Suprapubic skin (tissue), 4 donors: ENCODE results near the gene OR1C1. TPM values are rescaled to one million over a fixed set of nuclear protein-coding genes. Genes with fewer than 3 reads are reported as not detected.
"Not testable (repeated sequence)": the region's sequence is repeated elsewhere in the genome, so short reads cannot be mapped to it uniquely, and the experiment has no call there.

Experiments
- DNase-seq, 2 donors: peaks; one replicate each; pipeline ENCODE4 v3.0.0-alpha.2; 2019; ENCODE audit warnings: low spot score in 2 of 2
- H3K27ac ChIP-seq: fragments of 200-600 bp; sonication (generic); one replicate; pipeline ENCODE4 v1.5.1; 2019
- H3K27me3 ChIP-seq: fragments of 200-600 bp; sonication (generic); one replicate; pipeline ENCODE4 v1.5.1; 2019
- H3K36me3 ChIP-seq: fragments of 200-600 bp; sonication (generic); one replicate; pipeline ENCODE4 v1.5.1; 2019
- H3K4me1 ChIP-seq: fragments of 200-600 bp; sonication (generic); one replicate; pipeline ENCODE4 v1.5.1; 2019
- H3K4me3 ChIP-seq: fragments of 200-600 bp; sonication (generic); one replicate; pipeline ENCODE4 v1.5.1; 2019; ENCODE audit warnings: mild to moderate bottlenecking
- H3K9me3 ChIP-seq: fragments of 200-600 bp; sonication (generic); one replicate; pipeline ENCODE4 v1.5.1; 2019
- EP300 ChIP-seq: sonication (generic); formaldehyde crosslinking; IDR thresholded peaks from one replicate; pipeline ENCODE4 v1.6.1; 2017; ENCODE audit warnings: antibody characterized with exemption
- POLR2A ChIP-seq, 2 donors: fragments of 450-650 bp; IDR thresholded peaks; one replicate each; pipeline ENCODE4 v1.6.1; 2017; ENCODE audit warnings: antibody characterized with exemption in 2 of 2, mild to moderate bottlenecking in 2 of 2, moderate library complexity in 2 of 2
- POLR2AphosphoS5 ChIP-seq, 3 donors: sonication (generic); formaldehyde crosslinking; IDR thresholded peaks; one replicate each; pipeline ENCODE4 v1.6.1; 2017; ENCODE audit warnings: antibody characterized with exemption in 3 of 3
- WGBS: methylation state at CpG from one replicate; pipeline ENCODE4 v1.1.5; 2018; 5-methylcytosine and 5-hydroxymethylcytosine counted together
- total RNA-seq, 4 donors: library from RNA; depleted of rRNA; stranded (reverse); fragments of >200 nt; gene quantifications; one replicate each; pipeline ENCODE4 v1.1.0, GENCODE V29; 2016
- TF ChIP-seq, protein P1 (sequence below), 2 donors: fragments of 200-600 bp in 1 of 2; fragments of 450-650 bp in 1 of 2; sonication (generic) in 1 of 2; IDR thresholded peaks; one replicate each; pipeline ENCODE4 v1.5.1; 2016 to 2019; ENCODE audit warnings: antibody characterized with exemption in 2 of 2, mild to moderate bottlenecking in 1 of 2, moderate library complexity in 1 of 2

OR1C1 gene
- total RNA-seq, 4 donors from 2014 or later = not detected

- Histone ChIP-seq H3K4me1 (no peaks in the 10 kb centered on the region), H3K27me3 (no peaks in the 10 kb centered on the region), H3K4me3 (no peak overlapping the region), H3K9me3 (peaks cover 22% of the 10 kb centered on the region), H3K36me3 (no peaks in the 10 kb centered on the region), H3K27ac (no peak overlapping the region)
- TF ChIP-seq, protein P1, sequence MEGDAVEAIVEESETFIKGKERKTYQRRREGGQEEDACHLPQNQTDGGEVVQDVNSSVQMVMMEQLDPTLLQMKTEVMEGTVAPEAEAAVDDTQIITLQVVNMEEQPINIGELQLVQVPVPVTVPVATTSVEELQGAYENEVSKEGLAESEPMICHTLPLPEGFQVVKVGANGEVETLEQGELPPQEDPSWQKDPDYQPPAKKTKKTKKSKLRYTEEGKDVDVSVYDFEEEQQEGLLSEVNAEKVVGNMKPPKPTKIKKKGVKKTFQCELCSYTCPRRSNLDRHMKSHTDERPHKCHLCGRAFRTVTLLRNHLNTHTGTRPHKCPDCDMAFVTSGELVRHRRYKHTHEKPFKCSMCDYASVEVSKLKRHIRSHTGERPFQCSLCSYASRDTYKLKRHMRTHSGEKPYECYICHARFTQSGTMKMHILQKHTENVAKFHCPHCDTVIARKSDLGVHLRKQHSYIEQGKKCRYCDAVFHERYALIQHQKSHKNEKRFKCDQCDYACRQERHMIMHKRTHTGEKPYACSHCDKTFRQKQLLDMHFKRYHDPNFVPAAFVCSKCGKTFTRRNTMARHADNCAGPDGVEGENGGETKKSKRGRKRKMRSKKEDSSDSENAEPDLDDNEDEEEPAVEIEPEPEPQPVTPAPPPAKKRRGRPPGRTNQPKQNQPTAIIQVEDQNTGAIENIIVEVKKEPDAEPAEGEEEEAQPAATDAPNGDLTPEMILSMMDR (IDR thresholded peaks at IDR 0.05) = no peak
- TF ChIP-seq POLR2AphosphoS5 (IDR thresholded peaks at IDR 0.05) (no peak), EP300 (no peak), POLR2A (IDR thresholded peaks at IDR 0.05) (no peak)
- 93% methylated on average over 7 of the region's 7 CpGs for WGBS
- DNase-seq = no peak
Measured at GRCh38 chr1:247747616-247748015, 12.7 kb downstream of the OR1C1 start.

DNA sequence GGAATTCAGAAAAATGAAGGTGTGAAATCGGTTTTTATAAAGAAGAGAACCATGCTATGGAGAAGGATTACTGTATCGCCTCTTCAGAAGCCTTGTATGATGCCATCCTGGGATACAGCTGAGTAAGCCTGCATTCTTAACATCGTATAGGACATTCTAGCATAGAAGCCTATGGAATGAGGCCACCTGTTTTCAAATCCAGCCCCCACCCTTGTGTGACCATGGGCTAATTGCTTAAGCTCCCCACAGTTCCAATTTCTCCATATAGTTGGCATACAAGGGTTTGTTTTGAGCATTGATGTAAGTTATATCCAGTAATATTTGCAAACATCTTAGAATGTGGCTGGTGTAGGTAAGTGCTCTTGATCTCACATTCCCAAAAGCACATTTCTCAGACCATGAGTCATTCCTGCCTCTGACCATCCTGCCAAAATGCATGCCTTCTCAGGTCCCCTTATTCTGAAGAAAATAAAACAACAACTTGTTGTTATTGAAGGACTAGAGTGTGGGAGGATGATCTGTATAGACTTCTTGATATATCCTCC lies 13.9 kb downstream of the OR1C1 start:
- TF ChIP-seq POLR2A (IDR thresholded peaks at IDR 0.05) (no peak), EP300 (no peak), POLR2AphosphoS5 (IDR thresholded peaks at IDR 0.05) (no peak)
- TF ChIP-seq, protein P1 (IDR thresholded peaks at IDR 0.05) = no peak
- DNase-seq = no peak
- 83% methylated on average over 3 of the region's 3 CpGs for WGBS
- no peak overlapping the region for H3K4me3 ChIP-seq
- H3K27me3 ChIP-seq = no peaks in the 10 kb centered on the region
- H3K27ac ChIP-seq = no peak overlapping the region
- H3K9me3 ChIP-seq = peaks cover 22% of the 10 kb centered on the region
- no peaks in the 10 kb centered on the region for H3K4me1 ChIP-seq
- no peaks in the 10 kb centered on the region for H3K36me3 ChIP-seq

DNA sequence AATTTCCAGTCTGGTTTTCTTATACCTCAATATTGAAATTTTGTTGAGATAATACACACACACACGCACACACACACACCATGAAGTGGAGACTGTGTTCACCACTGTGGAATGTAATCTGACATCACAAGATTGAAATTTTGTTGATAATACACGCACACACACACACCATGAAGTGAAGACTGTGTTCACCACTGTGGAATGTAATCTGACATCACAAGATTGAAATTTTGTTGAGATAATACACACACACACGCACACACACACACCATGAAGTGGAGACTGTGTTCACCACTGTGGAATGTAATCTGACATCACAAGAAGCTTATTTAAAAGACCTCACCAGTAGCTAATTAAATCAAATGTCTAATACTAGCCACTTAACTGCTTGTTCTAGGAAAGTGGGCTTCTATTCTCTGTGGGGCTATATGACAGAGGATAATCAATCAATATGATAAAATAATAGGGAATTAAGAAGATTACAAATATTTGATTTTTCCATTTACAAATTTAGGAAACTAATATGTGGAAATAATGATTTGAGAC lies 18.1 kb downstream of the OR1C1 start:
- not testable (repeated sequence) for H3K4me1 ChIP-seq, H3K27ac ChIP-seq, H3K27me3 ChIP-seq, H3K4me3 ChIP-seq, H3K9me3 ChIP-seq, DNase-seq, H3K36me3 ChIP-seq
- WGBS = 59% methylated on average over 3 of the region's 3 CpGs

DNA sequence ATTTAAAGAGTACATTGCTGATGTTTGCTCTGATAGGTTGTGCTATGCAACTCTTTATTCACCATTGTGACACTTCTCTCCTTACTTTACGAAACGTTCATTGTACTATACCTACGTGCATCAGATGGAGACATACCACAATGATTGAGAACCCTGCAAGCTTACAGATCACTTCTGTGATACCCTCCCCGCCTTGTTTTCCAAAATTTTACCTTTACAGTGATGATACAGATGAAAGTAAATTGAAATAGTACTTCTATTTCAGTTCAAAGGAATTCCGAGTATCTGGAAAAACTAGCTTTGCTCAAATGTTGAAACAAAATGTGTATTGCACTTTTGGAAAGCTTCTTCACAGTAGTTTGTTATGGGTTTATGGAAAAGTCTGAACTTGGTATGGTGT lies 18.6 kb downstream of the OR1C1 start:
- 68% methylated on average over 5 of the region's 5 CpGs for WGBS
- TF ChIP-seq POLR2A (IDR thresholded peaks at IDR 0.05) (no peak), POLR2AphosphoS5 (IDR thresholded peaks at IDR 0.05) (no peak), EP300 (no peak)
- TF ChIP-seq, protein P1 (IDR thresholded peaks at IDR 0.05) = no peak
- H3K9me3 ChIP-seq = peaks cover 4% of the 10 kb centered on the region
- H3K4me1 ChIP-seq = no peaks in the 10 kb centered on the region
- H3K36me3 ChIP-seq = no peaks in the 10 kb centered on the region
- DNase-seq = no peak
- H3K27me3 ChIP-seq = no peaks in the 10 kb centered on the region
- no peak overlapping the region for H3K4me3 ChIP-seq
- H3K27ac ChIP-seq = no peak overlapping the region

DNA sequence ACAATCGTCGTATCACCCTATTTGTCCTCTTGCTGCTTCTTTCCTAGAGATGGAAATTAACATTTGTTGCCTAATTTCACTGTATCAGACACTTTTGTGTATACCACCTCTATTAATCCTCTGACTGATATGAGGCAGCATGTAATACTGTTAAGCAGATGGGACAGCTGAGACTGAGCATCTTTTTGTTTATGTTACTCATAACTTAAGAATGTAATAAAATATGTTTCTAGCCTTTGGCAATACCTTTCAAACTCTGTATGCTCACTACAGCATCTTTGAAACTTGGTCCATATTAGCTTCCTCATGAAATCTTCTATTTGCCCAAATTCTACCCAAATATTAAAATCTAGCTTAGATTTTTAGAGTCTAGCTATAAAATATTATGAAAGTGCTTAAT lies 19.6 kb downstream of the OR1C1 start:
- peaks cover 4% of the 10 kb centered on the region for H3K9me3 ChIP-seq
- DNase-seq = no peak
- H3K4me3 ChIP-seq = no peak overlapping the region
- no peaks in the 10 kb centered on the region for H3K4me1 ChIP-seq
- WGBS = 93% methylated on average over 2 of the region's 2 CpGs
- TF ChIP-seq, protein P1 (IDR thresholded peaks at IDR 0.05) = no peak
- TF ChIP-seq POLR2AphosphoS5 (IDR thresholded peaks at IDR 0.05) (no peak), EP300 (no peak), POLR2A (IDR thresholded peaks at IDR 0.05) (no peak)
- H3K27ac ChIP-seq = no peak overlapping the region
- H3K27me3 ChIP-seq = no peaks in the 10 kb centered on the region
- no peaks in the 10 kb centered on the region for H3K36me3 ChIP-seq

GRCh38 chr1:247738315-247738714 lies 22.0 kb downstream of the OR1C1 start, which contains the start of gene OR14K1:
Gene OR14K1, plus strand, starts transcription at chr1:247738615. Its CDS starts 0 bp downstream, at chr1:247738615.
- 97% methylated on average over 1 of the region's 1 CpG for WGBS
- Histone ChIP-seq H3K27ac (no peak within 1 kb of the TSS), H3K4me1 (no peaks in the 10 kb centered on the region), H3K9me3 (peaks cover 8% of the 10 kb centered on the region), H3K4me3 (no peak within 1 kb of the TSS), H3K27me3 (no peaks in the 10 kb centered on the region), H3K36me3 (no peaks in the 10 kb centered on the region)
- TF ChIP-seq, protein P1 (IDR thresholded peaks at IDR 0.05) = no peak
- no peak for TF ChIP-seq POLR2AphosphoS5 (IDR thresholded peaks at IDR 0.05)
- TF ChIP-seq POLR2A (IDR thresholded peaks at IDR 0.05) = no peak
- no peak for TF ChIP-seq EP300
- DNase-seq = no peak
